Measurements from ENCODE around the gene ABCC6. TPM values are rescaled to one million over a fixed set of nuclear protein-coding genes. Genes with fewer than 3 reads are reported as not detected.
"Not testable (repeated sequence)": the region's sequence is repeated elsewhere in the genome, so short reads cannot be mapped to it uniquely, and the experiment has no call there.

The ABCC6 gene
- total RNA-seq, 1 experiment from 2014 or later = 44.6 TPM

- H3K9me3 Mint-ChIP-seq (ENCODE audit: unreplicated experiment); H3K27me3 ChIP-seq (replicated peaks; ENCODE audit: control insufficient read depth, insufficient read depth, low read length); DNase-seq; CTCF ChIA-PET; H3K4me3 Mint-ChIP-seq (ENCODE audit: unreplicated experiment); H3K4me3 ChIP-seq (ENCODE audit: low read depth, low read length); H3K9me3 ChIP-seq; BruUV-seq (replicated peaks); H3K36me3 Mint-ChIP-seq (ENCODE audit: insufficient read depth, unreplicated experiment); intact Hi-C loops (cut with micrococcal nuclease; ENCODE audit: unreplicated experiment); POLR2A ChIA-PET; H3K4me1 ChIP-seq; H3K4me1 Mint-ChIP-seq (ENCODE audit: low read depth, unreplicated experiment); H3K36me3 ChIP-seq (ENCODE audit: control insufficient read depth, insufficient read depth, low read length); H3K27me3 Mint-ChIP-seq (ENCODE audit: insufficient read depth, unreplicated experiment); H3K27ac Mint-ChIP-seq (ENCODE audit: unreplicated experiment): not testable (repeated sequence)
Measured at GRCh38 chr16:16263947-16264346, 40.7 kb upstream of the ABCC6 start.

DNA sequence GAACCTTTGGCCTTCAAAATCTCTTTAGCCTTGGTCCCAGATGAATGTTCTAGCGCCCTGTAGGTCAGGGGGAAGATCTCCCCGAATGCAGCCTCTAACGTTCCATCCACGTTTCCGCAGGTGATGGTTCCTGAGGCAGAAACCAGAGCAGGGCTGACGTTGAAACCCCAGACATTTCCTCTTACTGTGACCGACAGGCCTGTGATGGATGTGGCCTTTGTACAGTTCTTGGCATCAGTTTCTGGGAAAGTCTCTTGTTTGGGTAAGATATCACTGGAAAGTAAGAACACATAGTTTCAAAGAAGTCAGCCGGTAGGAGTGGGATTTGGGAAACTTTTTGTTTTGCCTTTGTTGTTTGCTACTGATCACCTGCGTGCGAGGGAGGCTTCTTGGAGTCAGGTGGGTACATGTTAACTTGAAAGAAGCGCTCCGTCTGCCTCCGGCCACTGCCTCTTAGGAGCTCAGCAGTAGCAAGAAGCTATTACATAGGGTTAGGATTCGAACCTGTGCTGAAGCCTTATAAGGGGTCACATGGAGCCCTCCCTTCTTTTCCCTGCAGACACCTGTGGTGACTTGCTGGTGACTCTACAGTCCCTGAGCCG lies 39.8 kb upstream of the ABCC6 start:
- H3K36me3 ChIP-seq (ENCODE audit: control insufficient read depth, insufficient read depth, low read length); H3K4me1 Mint-ChIP-seq (ENCODE audit: low read depth, unreplicated experiment); POLR2A ChIA-PET; intact Hi-C loops (cut with micrococcal nuclease; ENCODE audit: unreplicated experiment); H3K27ac Mint-ChIP-seq (ENCODE audit: unreplicated experiment); H3K4me1 ChIP-seq; CTCF ChIA-PET; DNase-seq; H3K27me3 Mint-ChIP-seq (ENCODE audit: insufficient read depth, unreplicated experiment); H3K4me3 Mint-ChIP-seq (ENCODE audit: unreplicated experiment); H3K9me3 Mint-ChIP-seq (ENCODE audit: unreplicated experiment); H3K4me3 ChIP-seq (ENCODE audit: low read depth, low read length); H3K9me3 ChIP-seq; BruUV-seq (replicated peaks); H3K27me3 ChIP-seq (replicated peaks; ENCODE audit: control insufficient read depth, insufficient read depth, low read length): not testable (repeated sequence)
- H3K36me3 Mint-ChIP-seq (ENCODE audit: insufficient read depth, unreplicated experiment) = peaks cover 13% of the 10 kb centered on the region

DNA sequence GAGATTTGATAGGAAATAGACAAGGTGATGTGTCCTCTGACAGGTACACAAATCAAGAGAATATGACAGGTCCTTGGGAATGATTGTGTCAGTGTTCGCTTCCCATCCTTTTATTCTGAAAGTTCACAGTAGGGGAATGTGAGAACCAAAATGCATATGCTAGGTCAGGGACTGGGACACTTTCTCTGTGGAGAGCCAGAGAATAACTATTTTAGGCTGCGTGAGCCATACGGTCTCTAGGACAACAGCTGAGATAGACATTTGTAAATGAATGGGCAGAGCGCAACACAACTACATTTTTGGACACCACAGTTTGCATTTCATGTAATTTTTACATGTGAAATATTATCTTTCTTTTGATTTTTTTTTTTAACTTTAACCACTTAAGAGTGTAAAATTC lies 36.7 kb upstream of the ABCC6 start:
- H3K4me1 ChIP-seq; POLR2A ChIA-PET; H3K27ac Mint-ChIP-seq (ENCODE audit: unreplicated experiment); CTCF ChIA-PET; BruUV-seq (replicated peaks); H3K9me3 ChIP-seq; H3K4me3 Mint-ChIP-seq (ENCODE audit: unreplicated experiment); DNase-seq; H3K4me1 Mint-ChIP-seq (ENCODE audit: low read depth, unreplicated experiment); H3K36me3 ChIP-seq (ENCODE audit: control insufficient read depth, insufficient read depth, low read length); H3K9me3 Mint-ChIP-seq (ENCODE audit: unreplicated experiment); intact Hi-C loops (cut with micrococcal nuclease; ENCODE audit: unreplicated experiment); H3K27me3 ChIP-seq (replicated peaks; ENCODE audit: control insufficient read depth, insufficient read depth, low read length); H3K4me3 ChIP-seq (ENCODE audit: low read depth, low read length); H3K27me3 Mint-ChIP-seq (ENCODE audit: insufficient read depth, unreplicated experiment): not testable (repeated sequence)
- peaks cover 13% of the 10 kb centered on the region for H3K36me3 Mint-ChIP-seq (ENCODE audit: insufficient read depth, unreplicated experiment)

- H3K27me3 ChIP-seq (replicated peaks; ENCODE audit: control insufficient read depth, insufficient read depth, low read length); BruUV-seq (replicated peaks); H3K27ac Mint-ChIP-seq (ENCODE audit: unreplicated experiment); H3K27me3 Mint-ChIP-seq (ENCODE audit: insufficient read depth, unreplicated experiment); H3K4me3 ChIP-seq (ENCODE audit: low read depth, low read length); intact Hi-C loops (cut with micrococcal nuclease; ENCODE audit: unreplicated experiment); H3K36me3 ChIP-seq (ENCODE audit: control insufficient read depth, insufficient read depth, low read length); H3K9me3 ChIP-seq; H3K9me3 Mint-ChIP-seq (ENCODE audit: unreplicated experiment); CTCF ChIA-PET; POLR2A ChIA-PET; H3K4me1 Mint-ChIP-seq (ENCODE audit: low read depth, unreplicated experiment); H3K4me3 Mint-ChIP-seq (ENCODE audit: unreplicated experiment); H3K4me1 ChIP-seq; DNase-seq: not testable (repeated sequence)
- H3K36me3 Mint-ChIP-seq (ENCODE audit: insufficient read depth, unreplicated experiment) = peaks cover 13% of the 10 kb centered on the region
Measured at GRCh38 chr16:16258822-16259221, 35.5 kb upstream of the ABCC6 start.

GRCh38 chr16:16257301-16257923 lies 34.1 kb upstream of the ABCC6 start:
- H3K27me3 Mint-ChIP-seq (ENCODE audit: insufficient read depth, unreplicated experiment); H3K27ac Mint-ChIP-seq (ENCODE audit: unreplicated experiment); CTCF ChIA-PET; H3K9me3 Mint-ChIP-seq (ENCODE audit: unreplicated experiment); BruUV-seq (replicated peaks); intact Hi-C loops (cut with micrococcal nuclease; ENCODE audit: unreplicated experiment); H3K4me3 Mint-ChIP-seq (ENCODE audit: unreplicated experiment); H3K27me3 ChIP-seq (replicated peaks; ENCODE audit: control insufficient read depth, insufficient read depth, low read length); H3K36me3 ChIP-seq (ENCODE audit: control insufficient read depth, insufficient read depth, low read length); POLR2A ChIA-PET; H3K4me1 ChIP-seq; H3K4me1 Mint-ChIP-seq (ENCODE audit: low read depth, unreplicated experiment); H3K4me3 ChIP-seq (ENCODE audit: low read depth, low read length); H3K9me3 ChIP-seq: not testable (repeated sequence)
- H3K36me3 Mint-ChIP-seq (ENCODE audit: insufficient read depth, unreplicated experiment) = peaks cover 13% of the 10 kb centered on the region
- DNase-seq = peak in 1 of 2 experiments; percentile 2
- TF ChIP-seq, protein P1, sequence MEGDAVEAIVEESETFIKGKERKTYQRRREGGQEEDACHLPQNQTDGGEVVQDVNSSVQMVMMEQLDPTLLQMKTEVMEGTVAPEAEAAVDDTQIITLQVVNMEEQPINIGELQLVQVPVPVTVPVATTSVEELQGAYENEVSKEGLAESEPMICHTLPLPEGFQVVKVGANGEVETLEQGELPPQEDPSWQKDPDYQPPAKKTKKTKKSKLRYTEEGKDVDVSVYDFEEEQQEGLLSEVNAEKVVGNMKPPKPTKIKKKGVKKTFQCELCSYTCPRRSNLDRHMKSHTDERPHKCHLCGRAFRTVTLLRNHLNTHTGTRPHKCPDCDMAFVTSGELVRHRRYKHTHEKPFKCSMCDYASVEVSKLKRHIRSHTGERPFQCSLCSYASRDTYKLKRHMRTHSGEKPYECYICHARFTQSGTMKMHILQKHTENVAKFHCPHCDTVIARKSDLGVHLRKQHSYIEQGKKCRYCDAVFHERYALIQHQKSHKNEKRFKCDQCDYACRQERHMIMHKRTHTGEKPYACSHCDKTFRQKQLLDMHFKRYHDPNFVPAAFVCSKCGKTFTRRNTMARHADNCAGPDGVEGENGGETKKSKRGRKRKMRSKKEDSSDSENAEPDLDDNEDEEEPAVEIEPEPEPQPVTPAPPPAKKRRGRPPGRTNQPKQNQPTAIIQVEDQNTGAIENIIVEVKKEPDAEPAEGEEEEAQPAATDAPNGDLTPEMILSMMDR (IDR thresholded peaks at IDR 0.05; ENCODE audit: insufficient read depth in 1 of 2, low read depth in 1 of 2, low read length in 1 of 2, severe bottlenecking in 1 of 2, unreplicated experiment in 1 of 2) = peak; percentile 13 to 42

GRCh38 chr16:16252377-16252776 lies 29.1 kb upstream of the ABCC6 start:
- DNase-seq; intact Hi-C loops (cut with micrococcal nuclease; ENCODE audit: unreplicated experiment); H3K9me3 ChIP-seq; H3K4me3 ChIP-seq (ENCODE audit: low read depth, low read length); POLR2A ChIA-PET; BruUV-seq (replicated peaks); H3K36me3 Mint-ChIP-seq (ENCODE audit: insufficient read depth, unreplicated experiment); H3K4me1 Mint-ChIP-seq (ENCODE audit: low read depth, unreplicated experiment); CTCF ChIA-PET; H3K27me3 ChIP-seq (replicated peaks; ENCODE audit: control insufficient read depth, insufficient read depth, low read length); H3K36me3 ChIP-seq (ENCODE audit: control insufficient read depth, insufficient read depth, low read length); H3K4me1 ChIP-seq; H3K27ac Mint-ChIP-seq (ENCODE audit: unreplicated experiment); H3K27me3 Mint-ChIP-seq (ENCODE audit: insufficient read depth, unreplicated experiment); H3K4me3 Mint-ChIP-seq (ENCODE audit: unreplicated experiment); H3K9me3 Mint-ChIP-seq (ENCODE audit: unreplicated experiment): not testable (repeated sequence)

Data from Caco-2 (cell line).